M059J (cell line): ENCODE data around the gene TM2D3. TPM values are rescaled to one million over a fixed set of nuclear protein-coding genes. Genes with fewer than 3 reads are reported as not detected.
A peak's percentile ranks its signal among the peaks of the same experiment; 100 is the strongest.

Experiments
- DNase-seq: peaks from one replicate; pipeline ENCODE4 v3.0.0-alpha.2; 2012; ENCODE audit warnings: low read depth
- total RNA-seq: library from RNA; depleted of rRNA; stranded (reverse); fragments of >200 nt; shearing (Covaris generic); gene quantifications from 2 replicates; pipeline ENCODE4 v1.2.3, GENCODE V29; 2014; rRNA removed

TM2D3 gene
- total RNA-seq, result 30.4 and 34.2 TPM in 2 replicates

DNA sequence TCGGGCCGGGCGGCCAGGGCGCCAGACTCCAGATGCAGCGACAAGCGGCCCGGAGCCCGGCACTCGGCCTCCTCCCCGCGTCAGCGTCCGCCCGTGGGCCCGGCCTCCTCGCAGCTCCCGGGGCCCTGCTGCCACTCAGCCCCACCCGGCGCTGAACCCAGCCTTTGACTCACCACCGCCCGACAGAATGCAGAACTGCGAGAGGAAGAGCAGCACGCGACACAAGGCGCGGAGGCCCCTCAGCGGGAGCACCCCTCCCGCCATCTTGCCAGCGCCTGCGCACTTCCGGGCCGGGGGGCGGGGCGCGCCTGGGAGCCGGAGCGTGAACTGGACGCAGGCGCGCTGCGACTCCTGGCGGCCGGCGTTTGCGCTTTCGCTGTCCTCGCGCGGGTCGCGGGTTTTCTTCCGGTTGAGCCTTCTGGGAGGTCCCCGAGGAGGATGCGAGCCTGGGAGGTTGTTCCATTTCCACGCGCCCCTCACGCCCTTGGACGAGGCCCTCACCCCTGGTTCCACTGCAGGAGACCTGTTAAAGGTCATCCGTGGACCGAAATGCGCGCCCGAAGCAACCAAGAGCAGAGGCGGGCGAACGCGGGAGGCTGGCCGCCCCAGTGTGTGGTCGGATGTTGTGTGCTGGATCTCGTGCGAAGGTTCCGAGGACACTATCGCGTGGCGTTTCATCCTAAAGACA is at the start of gene TM2D3:
TM2D3 (minus strand) TSS at position 284 of the 688 bp plus-strand sequence; CDS start at position 264, 20 bp downstream.
- DNase-seq, result peak; percentile 89

GRCh38 chr15:101698314-101698713 is 46.1 kb upstream of the TM2D3 start:
- DNase-seq, result peak; percentile 73

DNA sequence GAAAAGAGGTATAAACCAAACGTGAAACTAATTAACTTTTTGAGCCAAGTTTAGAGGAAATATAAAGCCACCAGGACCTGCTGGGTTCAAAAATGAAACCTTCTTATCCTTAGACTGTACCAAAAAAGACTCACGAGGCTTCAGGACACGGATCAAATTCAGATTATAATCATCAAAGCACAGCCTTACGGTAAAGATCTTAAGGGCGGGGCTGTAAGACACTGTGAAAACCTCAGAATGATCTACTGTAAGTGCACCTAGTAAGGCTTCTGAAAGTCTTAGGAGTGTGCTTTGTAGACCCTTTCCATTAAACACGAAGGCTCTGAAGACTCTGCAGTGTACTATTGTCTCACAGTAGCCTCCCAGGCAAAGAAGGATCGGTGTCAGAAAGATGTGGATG is 45.3 kb upstream of the TM2D3 start:
- DNase-seq, result no peak

- DNase-seq, result no peak
Observed at GRCh38 chr15:101696829-101697228, 44.6 kb upstream of the TM2D3 start.

GRCh38 chr15:101694261-101694660 is 42.1 kb upstream of the TM2D3 start:
- DNase-seq, result no peak

DNA sequence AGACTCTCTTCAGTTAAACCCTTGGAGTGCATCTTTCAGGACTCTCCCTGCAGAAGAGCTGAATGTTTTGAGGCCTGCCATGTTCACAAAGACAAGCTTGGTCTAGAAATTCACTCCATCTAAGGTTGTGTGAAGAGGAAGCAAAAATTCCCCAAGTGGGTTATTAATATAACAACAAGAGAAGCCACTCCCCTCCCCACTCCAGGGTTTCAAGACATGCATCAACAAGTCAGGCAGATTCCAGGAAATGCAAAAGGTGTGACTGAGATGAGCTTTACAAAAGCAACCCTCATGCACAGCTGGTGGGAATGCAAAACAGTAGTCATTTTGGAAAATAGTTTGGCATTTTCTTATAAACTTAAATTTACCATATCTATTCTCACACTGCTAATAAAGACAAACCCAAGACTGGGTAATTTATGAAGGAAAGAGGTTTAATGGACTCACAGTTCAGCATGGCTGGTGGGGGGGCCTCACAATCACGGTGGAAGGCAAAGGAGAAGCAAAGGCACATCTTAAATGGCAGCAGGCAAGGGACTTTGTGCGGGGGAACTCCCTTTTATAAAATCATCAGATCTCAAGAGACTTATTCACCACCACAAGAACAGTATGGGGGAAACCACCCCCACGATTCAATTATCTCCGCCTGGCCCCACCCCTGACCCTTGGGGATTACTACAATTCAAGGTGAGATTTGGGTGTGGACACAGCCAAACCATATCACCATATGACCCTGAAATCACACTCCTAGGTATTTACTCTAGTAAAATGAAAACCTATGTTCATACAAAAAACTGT is 40.8 kb upstream of the TM2D3 start:
- DNase-seq, result no peak

- DNase-seq, result peak; percentile 75
Observed at GRCh38 chr15:101689901-101690300, 37.7 kb upstream of the TM2D3 start.

DNA sequence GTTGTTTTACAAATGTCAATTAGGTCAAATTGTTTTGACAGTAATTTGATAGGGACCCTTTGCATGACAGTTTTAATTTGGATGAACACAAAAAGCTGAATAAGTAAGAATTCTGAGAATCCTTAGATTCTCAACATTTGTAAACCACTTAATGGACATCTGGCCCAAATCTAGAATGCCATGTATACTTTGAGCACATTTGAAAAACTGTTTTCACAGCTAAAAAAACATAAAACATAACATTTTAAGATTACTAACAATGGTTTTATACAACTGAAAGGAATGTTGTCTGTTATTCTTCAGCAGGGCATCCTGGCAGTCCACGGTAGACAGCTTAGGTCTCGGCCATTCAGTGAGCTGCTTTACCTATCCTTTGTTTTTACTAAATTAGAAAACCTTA is 34.5 kb upstream of the TM2D3 start:
- no peak for DNase-seq

DNA sequence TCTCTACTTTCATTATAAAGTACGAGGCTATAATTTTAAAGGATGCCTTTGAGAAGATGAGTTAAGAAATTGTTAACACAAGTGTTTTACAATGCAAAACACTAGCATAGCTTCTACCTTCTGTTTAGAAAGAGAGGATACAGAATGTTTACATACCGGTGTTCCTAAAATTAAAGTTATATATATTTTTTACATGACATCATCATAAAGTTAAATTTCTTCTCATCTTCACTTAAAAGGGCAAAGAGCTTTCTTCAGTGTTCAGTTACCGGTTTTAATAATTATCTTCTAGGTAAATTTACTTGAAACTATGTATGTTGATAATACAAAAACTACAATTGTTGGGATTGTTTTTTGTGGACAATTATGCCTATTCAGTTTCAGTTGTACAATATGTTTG is 32.7 kb upstream of the TM2D3 start:
- no peak for DNase-seq

DNA sequence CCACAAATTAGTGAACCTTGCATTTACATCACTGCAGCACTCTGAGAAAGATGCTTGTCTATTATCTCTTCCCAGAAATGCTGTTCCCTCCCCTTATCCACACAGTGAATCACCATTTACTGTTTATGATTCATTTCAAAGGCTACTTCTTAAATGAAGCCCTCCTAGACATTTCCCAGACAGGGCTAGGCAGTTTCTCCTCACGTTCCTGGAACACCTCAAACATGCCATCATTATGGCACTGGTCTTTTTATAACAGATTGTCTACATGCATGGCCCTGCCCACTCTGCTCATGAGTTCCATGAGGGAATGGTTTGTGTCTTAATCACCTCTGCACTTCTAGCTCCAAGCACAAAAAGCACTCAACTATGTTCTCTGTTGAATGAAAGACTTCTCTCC is 32.2 kb upstream of the TM2D3 start:
- DNase-seq, result peak; percentile 64

DNA sequence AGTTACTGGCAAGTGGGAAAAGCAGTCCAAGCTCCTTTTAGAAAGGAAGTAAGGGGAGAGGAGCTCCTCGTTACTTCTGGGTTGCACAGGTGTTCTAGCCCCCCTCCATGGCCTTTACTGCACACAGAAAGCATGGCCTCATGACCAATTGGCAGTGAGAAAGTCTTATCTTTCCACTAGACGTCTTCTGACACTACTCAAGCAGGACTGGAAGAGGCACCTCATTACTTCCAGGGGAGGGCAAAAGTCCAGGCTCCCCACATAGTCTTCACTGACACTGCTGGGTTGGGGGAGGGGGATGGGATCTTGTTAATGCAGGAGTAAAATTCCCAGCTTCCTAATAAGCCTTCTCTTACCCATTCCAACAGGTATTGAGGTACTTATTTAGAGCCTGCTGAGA is 27.6 kb upstream of the TM2D3 start:
- no peak for DNase-seq

DNA sequence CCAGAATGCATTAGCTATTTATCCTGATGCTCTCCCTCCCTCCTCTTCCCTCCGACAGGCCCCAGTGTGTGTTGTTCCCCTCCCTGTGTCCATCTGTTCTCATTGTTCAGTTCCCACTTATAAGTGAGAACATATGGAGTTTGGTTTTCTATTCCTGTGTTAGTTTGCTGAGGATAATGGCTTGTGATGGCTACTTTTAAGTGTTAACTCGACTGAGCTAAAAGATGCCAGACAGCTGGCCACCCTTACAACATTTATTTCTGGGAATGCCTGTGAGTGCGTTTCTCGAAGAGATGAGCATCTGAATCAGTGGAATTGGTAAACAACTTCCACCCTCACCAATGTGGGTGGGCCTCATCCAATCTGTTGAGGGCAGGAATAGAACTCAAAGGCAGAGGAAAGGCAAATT is 24.7 kb upstream of the TM2D3 start:
- DNase-seq, result no peak

DNA sequence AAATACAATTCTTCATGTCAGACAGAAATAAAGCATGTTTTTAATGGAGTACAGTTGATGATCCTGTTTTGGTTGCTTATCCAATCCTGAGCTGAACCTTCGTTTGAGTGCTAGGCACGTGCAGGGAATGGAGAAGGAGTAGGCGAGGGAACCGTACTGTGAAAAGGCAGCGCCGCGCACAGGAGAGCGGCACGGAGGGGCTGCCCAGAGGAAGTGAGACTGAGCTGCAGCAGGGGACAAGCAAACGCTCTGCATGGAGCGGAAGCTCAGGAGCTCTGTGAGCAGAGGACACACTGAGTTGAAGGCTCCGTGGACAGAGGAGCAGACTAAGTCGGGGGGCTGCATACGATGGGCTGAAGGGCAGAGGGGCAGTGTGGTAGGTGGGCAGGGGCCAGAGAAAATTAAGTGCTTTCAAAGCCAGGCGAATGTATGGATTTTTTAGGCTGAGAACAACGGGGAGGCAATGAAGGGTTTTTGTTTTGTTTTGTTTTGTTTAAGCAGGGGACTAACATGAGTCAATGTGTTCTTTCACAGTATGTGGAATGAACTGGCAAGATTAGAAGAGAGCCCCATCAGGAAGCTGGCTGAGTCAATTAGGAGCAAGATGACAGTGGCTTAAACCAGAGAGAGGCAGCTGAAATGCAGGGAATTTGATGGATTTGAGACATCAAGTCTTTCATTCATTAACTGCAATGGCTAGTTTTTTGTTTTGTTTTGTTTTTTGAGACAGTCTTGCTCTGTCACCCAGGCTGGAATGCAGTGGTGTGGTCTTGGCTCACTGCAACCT is 23.8 kb upstream of the TM2D3 start:
- peak; percentile 72 for DNase-seq

DNA sequence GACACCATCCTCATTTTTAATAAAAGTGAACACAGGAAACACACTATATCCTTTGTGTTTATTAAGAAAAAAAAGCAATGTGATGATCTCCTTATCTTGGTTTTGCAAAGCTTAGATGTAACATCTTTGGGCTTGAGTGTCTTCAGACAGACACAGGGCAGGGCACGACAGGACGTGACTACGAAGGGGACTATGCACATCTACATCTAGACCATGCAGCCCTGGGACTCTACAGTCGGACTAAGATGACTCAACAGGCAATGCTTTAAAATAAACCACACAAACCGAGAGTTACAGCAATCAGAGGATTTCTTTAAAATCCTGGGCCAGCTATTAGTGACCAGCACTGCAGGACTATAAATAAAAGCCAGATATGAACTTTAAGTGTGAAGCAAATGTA is 22.8 kb upstream of the TM2D3 start:
- peak; percentile 80 for DNase-seq

DNA sequence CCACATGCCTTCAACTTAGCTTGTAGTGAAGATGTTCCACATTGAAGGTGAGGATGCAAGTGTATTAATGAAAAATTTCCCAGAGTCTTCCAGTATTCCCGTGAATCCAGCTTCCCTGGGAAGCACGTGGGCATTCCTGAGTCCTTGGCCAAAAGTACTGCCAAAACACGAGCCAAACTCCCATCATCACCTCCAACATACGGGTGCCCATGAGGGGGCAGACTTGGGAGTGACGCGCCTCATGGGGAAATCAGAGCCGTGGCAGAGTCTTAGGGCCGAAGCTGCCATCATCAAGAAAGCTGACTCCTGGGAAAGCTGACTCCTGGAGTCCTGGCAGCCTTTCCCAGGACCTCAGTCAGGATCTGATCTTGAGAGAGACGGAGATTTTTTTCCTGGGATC is 20.1 kb upstream of the TM2D3 start:
- no peak for DNase-seq

DNA sequence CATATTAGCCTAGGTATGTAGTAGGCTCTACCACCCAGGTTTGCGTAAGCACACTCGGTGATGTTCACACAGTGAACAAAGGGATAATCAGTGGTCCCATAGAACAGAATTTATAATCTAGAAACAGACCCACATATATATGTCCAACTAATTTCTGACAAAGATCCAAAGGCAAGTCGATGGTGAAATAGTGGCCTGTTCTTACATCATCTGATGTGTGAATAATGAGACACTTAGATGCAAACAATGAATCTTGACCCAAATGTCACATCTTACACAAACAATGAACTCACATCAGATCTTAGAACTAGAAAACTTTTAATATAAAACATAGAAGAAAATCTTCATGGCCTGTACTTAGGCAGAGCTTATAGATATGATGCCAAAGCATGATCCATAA is 17.6 kb upstream of the TM2D3 start:
- no peak for DNase-seq

GRCh38 chr15:101667881-101668280 is 15.7 kb upstream of the TM2D3 start:
- DNase-seq, result no peak

GRCh38 chr15:101664303-101664913 is 12.2 kb upstream of the TM2D3 start:
- DNase-seq, result no peak

DNA sequence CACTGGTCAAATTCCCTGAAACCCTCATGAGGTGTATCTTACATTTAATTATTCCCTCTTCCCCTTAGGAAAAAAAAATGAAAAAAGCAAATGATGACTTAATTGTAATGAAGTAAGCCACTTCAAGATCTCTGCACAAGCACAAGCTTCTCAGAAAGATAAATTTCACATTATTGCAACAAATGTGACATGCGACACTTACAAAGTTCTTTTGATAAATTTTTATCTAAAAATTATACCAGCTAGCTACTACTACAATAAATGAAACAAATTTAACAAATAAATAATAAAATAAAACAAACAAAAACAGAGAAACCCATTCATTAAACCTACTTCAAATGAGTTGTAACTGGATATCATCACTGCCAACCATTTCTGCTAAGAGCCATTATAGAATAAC is 10.0 kb upstream of the TM2D3 start:
- DNase-seq, result no peak

- no peak for DNase-seq
Observed at GRCh38 chr15:101660005-101660404, 7.8 kb upstream of the TM2D3 start.

DNA sequence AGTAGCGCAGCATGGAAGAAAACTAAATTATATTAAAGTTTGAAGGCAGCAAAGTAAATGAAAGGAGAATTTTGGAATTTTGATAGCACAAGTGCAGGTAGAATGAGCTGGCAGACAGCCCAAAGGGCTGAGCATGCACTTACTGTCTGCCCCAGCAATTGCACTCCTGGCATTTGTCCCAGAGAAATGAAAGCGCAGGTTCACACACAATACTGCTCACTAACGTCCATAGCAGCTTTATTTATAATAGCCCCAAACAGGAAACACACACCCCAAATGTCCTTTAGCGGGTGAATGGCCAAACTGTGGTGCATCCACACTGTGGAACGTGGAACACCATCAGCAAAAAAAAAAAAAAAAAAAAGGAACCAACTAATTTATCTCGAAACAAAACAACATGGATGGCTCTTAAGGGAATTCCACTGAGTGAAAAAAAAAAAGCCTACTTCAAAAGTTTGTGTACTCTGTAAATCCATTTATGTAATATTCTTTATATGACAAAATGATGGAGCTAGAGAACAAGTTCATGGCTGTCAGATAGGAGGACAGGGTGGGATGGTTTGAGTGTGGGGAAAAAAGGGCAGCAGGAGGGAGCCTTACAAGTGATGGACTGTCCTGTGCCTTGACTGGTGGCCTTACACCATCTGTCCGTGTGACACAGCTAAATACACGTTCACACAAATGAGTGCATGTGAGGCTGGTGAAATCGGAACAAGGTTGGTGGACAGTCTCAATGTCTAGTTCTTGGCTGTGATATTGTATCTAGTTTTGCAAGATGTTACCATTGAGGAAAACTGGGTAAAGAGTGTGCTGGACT is 6.0 kb upstream of the TM2D3 start:
- no peak for DNase-seq
